Measurements from ENCODE around the gene CDKL1. TPM values are rescaled to one million over a fixed set of nuclear protein-coding genes. Genes with fewer than 3 reads are reported as not detected.

Gene CDKL1
- total and polyA plus RNA-seq, 2 donors (not counting 1 experiment from before 2014, with no cell fraction given), result 18.5 to 22.8 TPM

GRCh38 chr14:50301914-50302313, 94.8 kb downstream of the CDKL1 start:
- TF ChIP-seq, protein P1, sequence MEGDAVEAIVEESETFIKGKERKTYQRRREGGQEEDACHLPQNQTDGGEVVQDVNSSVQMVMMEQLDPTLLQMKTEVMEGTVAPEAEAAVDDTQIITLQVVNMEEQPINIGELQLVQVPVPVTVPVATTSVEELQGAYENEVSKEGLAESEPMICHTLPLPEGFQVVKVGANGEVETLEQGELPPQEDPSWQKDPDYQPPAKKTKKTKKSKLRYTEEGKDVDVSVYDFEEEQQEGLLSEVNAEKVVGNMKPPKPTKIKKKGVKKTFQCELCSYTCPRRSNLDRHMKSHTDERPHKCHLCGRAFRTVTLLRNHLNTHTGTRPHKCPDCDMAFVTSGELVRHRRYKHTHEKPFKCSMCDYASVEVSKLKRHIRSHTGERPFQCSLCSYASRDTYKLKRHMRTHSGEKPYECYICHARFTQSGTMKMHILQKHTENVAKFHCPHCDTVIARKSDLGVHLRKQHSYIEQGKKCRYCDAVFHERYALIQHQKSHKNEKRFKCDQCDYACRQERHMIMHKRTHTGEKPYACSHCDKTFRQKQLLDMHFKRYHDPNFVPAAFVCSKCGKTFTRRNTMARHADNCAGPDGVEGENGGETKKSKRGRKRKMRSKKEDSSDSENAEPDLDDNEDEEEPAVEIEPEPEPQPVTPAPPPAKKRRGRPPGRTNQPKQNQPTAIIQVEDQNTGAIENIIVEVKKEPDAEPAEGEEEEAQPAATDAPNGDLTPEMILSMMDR (conservative IDR thresholded peaks at IDR 0.05 in 1 of 2, IDR thresholded peaks at IDR 0.05 in 1 of 2; ENCODE audit: low read depth in 1 of 2, low read length in 2 of 2), result no peak
- TF ChIP-seq EZH2 (IDR thresholded peaks at IDR 0.05; ENCODE audit: low read length, missing control alignments), result no peak
- H2AFZ ChIP-seq (ENCODE audit: low read length), result no peak overlapping the region
- no peaks in the 10 kb centered on the region for H3K27me3 ChIP-seq (ENCODE audit: control insufficient read depth, insufficient read depth, low read length)
- no peak overlapping the region for H3K4me2 ChIP-seq (ENCODE audit: extremely low read depth, insufficient read depth, low read length)
- peak in 1 of 2 donors; percentile 8 for DNase-seq (ENCODE audit: low read depth in 2 of 2)
- no peak overlapping the region for H3K27ac ChIP-seq (ENCODE audit: insufficient read depth, low read length)
- no peaks in the 10 kb centered on the region for H3K9me3 ChIP-seq (ENCODE audit: control insufficient read depth, insufficient read depth, low read depth, low read length)
- H3K4me3 ChIP-seq (replicated peaks in 1 of 4; ENCODE audit: control extremely low read depth in 1 of 4, insufficient read depth in 1 of 4, low read depth in 3 of 4, low read length in 4 of 4), result no peak overlapping the region
- H3K4me1 ChIP-seq (ENCODE audit: control insufficient read depth, extremely low read depth, insufficient read depth, low read length), result no peaks in the 10 kb centered on the region
- no peak overlapping the region for H3K9ac ChIP-seq (ENCODE audit: insufficient read depth, low read length)
- no peaks in the 10 kb centered on the region for H4K20me1 ChIP-seq (ENCODE audit: control insufficient read depth, extremely low read depth, insufficient read depth, low read length)
- H3K36me3 ChIP-seq (ENCODE audit: control insufficient read depth, insufficient read depth, low read length), result no peaks in the 10 kb centered on the region
- H3K79me2 ChIP-seq (ENCODE audit: control insufficient read depth, insufficient read depth, low read length), result no peaks in the 10 kb centered on the region

GRCh38 chr14:50299585-50299984, 97.1 kb downstream of the CDKL1 start:
- no peaks in the 10 kb centered on the region for H3K27me3 ChIP-seq (ENCODE audit: control insufficient read depth, insufficient read depth, low read length)
- DNase-seq (ENCODE audit: low read depth in 2 of 2), result no peak
- H3K79me2 ChIP-seq (ENCODE audit: control insufficient read depth, insufficient read depth, low read length), result no peaks in the 10 kb centered on the region
- H3K4me1 ChIP-seq (ENCODE audit: control insufficient read depth, extremely low read depth, insufficient read depth, low read length), result no peaks in the 10 kb centered on the region
- no peaks in the 10 kb centered on the region for H3K9me3 ChIP-seq (ENCODE audit: control insufficient read depth, insufficient read depth, low read depth, low read length)
- no peak overlapping the region for H3K9ac ChIP-seq (ENCODE audit: insufficient read depth, low read length)
- no peaks in the 10 kb centered on the region for H4K20me1 ChIP-seq (ENCODE audit: control insufficient read depth, extremely low read depth, insufficient read depth, low read length)
- H2AFZ ChIP-seq (ENCODE audit: low read length), result no peak overlapping the region
- TF ChIP-seq EZH2 (IDR thresholded peaks at IDR 0.05; ENCODE audit: low read length, missing control alignments), result no peak
- TF ChIP-seq, protein P1 (conservative IDR thresholded peaks at IDR 0.05 in 1 of 2, IDR thresholded peaks at IDR 0.05 in 1 of 2; ENCODE audit: low read depth in 1 of 2, low read length in 2 of 2), result no peak
- H3K36me3 ChIP-seq (ENCODE audit: control insufficient read depth, insufficient read depth, low read length), result no peaks in the 10 kb centered on the region
- H3K4me2 ChIP-seq (ENCODE audit: extremely low read depth, insufficient read depth, low read length), result no peak overlapping the region
- no peak overlapping the region for H3K4me3 ChIP-seq (replicated peaks in 1 of 4; ENCODE audit: control extremely low read depth in 1 of 4, insufficient read depth in 1 of 4, low read depth in 3 of 4, low read length in 4 of 4)
- no peak overlapping the region for H3K27ac ChIP-seq (ENCODE audit: insufficient read depth, low read length)

DNA sequence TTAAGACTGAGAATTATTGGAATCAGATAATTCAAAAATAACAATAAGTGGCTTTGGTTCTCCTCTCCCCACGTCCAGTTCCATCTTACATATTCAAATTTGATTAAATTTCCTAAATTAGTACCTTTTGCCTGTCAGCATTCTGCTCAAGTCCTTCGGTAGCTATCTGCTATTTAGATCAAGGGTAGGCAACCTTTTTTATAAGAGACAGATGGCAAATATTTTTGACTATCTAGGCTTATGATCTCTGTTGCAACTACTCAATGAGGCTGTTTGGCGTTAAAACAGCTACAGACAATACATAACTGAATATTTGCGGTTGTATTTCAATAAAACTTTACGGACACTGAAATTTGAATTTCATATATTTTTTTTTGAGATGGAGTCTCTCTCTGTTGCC, 106.4 kb downstream of the CDKL1 start:
- H3K27me3 ChIP-seq (ENCODE audit: control insufficient read depth, insufficient read depth, low read length), result no peaks in the 10 kb centered on the region
- no peaks in the 10 kb centered on the region for H3K79me2 ChIP-seq (ENCODE audit: control insufficient read depth, insufficient read depth, low read length)
- H3K27ac ChIP-seq (ENCODE audit: insufficient read depth, low read length), result no peak overlapping the region
- no peaks in the 10 kb centered on the region for H3K9me3 ChIP-seq (ENCODE audit: control insufficient read depth, insufficient read depth, low read depth, low read length)
- DNase-seq (ENCODE audit: low read depth in 2 of 2), result no peak
- H3K4me1 ChIP-seq (ENCODE audit: control insufficient read depth, extremely low read depth, insufficient read depth, low read length), result no peaks in the 10 kb centered on the region
- no peaks in the 10 kb centered on the region for H4K20me1 ChIP-seq (ENCODE audit: control insufficient read depth, extremely low read depth, insufficient read depth, low read length)
- no peak overlapping the region for H3K4me3 ChIP-seq (replicated peaks in 1 of 4; ENCODE audit: control extremely low read depth in 1 of 4, insufficient read depth in 1 of 4, low read depth in 3 of 4, low read length in 4 of 4)
- H3K9ac ChIP-seq (ENCODE audit: insufficient read depth, low read length), result no peak overlapping the region
- no peak for TF ChIP-seq EZH2 (IDR thresholded peaks at IDR 0.05; ENCODE audit: low read length, missing control alignments)
- TF ChIP-seq, protein P1 (conservative IDR thresholded peaks at IDR 0.05 in 1 of 2, IDR thresholded peaks at IDR 0.05 in 1 of 2; ENCODE audit: low read depth in 1 of 2, low read length in 2 of 2), result no peak
- no peak overlapping the region for H2AFZ ChIP-seq (ENCODE audit: low read length)
- no peak overlapping the region for H3K4me2 ChIP-seq (ENCODE audit: extremely low read depth, insufficient read depth, low read length)
- no peaks in the 10 kb centered on the region for H3K36me3 ChIP-seq (ENCODE audit: control insufficient read depth, insufficient read depth, low read length)
